ENCODE data around the gene PABPC1L.

GRCh38 chr20:44932916-44933315 lies 23.1 kb downstream of the PABPC1L start:
- TF ChIP-seq POLR2AphosphoS5 (IDR thresholded peaks at IDR 0.05; ENCODE audit: borderline replicate concordance, low read depth, low read length) (no peak), EZH2 (IDR thresholded peaks at IDR 0.05) (no peak), FOXP2 (optimal IDR thresholded peaks at IDR 0.05; ENCODE audit: control extremely low read depth, extremely low read length, insufficient read depth) (no peak)

Data from SK-N-MC (cell line).